ENCODE measurements around the gene ATXN2L.
"Not testable (repeated sequence)": the region's sequence is repeated elsewhere in the genome, so short reads cannot be mapped to it uniquely, and the experiment has no call there.

DNA sequence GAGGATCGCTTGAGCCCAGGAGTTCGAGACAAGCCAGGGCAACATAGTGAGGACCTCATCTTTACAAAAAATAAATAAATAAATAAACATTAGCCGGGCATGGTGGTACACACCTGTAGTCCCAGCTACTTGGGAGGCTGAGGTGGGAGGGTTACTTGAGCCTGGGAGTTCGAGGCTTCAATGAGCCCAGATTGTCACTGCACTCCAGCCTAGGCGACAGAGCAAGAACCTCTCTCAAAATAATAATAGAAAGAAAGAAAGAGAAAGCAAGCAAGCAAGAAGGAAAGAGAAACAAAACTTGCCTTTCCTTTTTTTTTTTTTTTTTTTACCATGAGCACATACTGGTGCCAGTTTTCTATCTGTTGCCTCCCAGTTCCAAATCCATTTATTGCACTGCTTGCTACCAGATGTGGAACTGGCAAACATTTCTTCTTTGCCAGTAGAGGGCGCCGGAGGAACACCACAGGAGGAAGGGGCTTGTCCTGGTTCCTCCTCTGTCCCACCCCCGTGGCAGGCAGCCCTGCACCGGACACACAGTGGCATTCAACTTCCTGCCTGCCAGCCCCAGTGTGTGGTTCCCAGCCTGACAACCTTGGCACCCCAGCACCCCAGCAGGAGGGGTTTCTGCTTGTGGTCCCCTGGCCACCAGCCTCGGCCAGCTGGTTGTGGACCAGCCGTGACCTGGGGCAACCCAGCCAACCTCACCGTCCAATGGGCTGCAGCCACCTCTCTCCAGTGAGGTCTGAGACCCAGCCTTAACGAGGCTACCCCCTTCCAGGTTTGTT lies 20.4 kb upstream of the ATXN2L start:
- TF ChIP-seq, protein P1, sequence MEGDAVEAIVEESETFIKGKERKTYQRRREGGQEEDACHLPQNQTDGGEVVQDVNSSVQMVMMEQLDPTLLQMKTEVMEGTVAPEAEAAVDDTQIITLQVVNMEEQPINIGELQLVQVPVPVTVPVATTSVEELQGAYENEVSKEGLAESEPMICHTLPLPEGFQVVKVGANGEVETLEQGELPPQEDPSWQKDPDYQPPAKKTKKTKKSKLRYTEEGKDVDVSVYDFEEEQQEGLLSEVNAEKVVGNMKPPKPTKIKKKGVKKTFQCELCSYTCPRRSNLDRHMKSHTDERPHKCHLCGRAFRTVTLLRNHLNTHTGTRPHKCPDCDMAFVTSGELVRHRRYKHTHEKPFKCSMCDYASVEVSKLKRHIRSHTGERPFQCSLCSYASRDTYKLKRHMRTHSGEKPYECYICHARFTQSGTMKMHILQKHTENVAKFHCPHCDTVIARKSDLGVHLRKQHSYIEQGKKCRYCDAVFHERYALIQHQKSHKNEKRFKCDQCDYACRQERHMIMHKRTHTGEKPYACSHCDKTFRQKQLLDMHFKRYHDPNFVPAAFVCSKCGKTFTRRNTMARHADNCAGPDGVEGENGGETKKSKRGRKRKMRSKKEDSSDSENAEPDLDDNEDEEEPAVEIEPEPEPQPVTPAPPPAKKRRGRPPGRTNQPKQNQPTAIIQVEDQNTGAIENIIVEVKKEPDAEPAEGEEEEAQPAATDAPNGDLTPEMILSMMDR (IDR thresholded peaks at IDR 0.05; ENCODE audit: poor library complexity) = peak; percentile 39
- not testable (repeated sequence) for TF ChIP-seq EZH2phosphoT487 (IDR thresholded peaks at IDR 0.05; ENCODE audit: low read depth, severe bottlenecking, unreplicated experiment); EZH2 (IDR thresholded peaks at IDR 0.05; ENCODE audit: borderline replicate concordance)
